ENCODE results near the gene TMEM132E. TPM values are rescaled to one million over a fixed set of nuclear protein-coding genes. Genes with fewer than 3 reads are reported as not detected.
A peak's percentile ranks its signal among the peaks of the same experiment; 100 is the strongest.

The TMEM132E gene
- polyA plus RNA-seq, 3 donors from 2014 or later, result 0.18 TPM; not detected in 2

GRCh38 chr17:34638526-34639260 is 59.3 kb downstream of the TMEM132E start:
- Mint-ChIP-seq H3K27ac (peak overlapping the region in 1 of 6 donors; percentile 30), H3K4me1 (peaks cover 0 to 6% of the 10 kb centered on the region in 2 donors), H3K9me3 (no peaks in the 10 kb centered on the region), H3K36me3 (no peaks in the 10 kb centered on the region), H3K27me3 (ENCODE audit: low read depth in 3 of 3) (peaks cover 2 to 7% (median 2%) of the 10 kb centered on the region in 3 donors), H3K4me3 (peak overlapping the region; percentile 81 to 88 (median 84))
- no peak for DNase-seq

- peaks cover 4 to 7% (median 5%) of the 10 kb centered on the region in 3 donors for H3K27me3 Mint-ChIP-seq (ENCODE audit: low read depth in 3 of 3)
- H3K4me1 Mint-ChIP-seq, result peaks cover 0 to 6% of the 10 kb centered on the region in 2 donors
- H3K27ac Mint-ChIP-seq, result peak overlapping the region in 1 of 6 donors; percentile 64
- no peak for DNase-seq
- H3K9me3 Mint-ChIP-seq, result no peaks in the 10 kb centered on the region
- H3K36me3 Mint-ChIP-seq, result no peaks in the 10 kb centered on the region
- H3K4me3 Mint-ChIP-seq, result no peak overlapping the region
Observed at GRCh38 chr17:34639706-34640425, 60.5 kb downstream of the TMEM132E start.

GRCh38 chr17:34641368-34641767 is 62.0 kb downstream of the TMEM132E start:
- Mint-ChIP-seq H3K4me3 (no peak overlapping the region), H3K27ac (no peak overlapping the region), H3K36me3 (no peaks in the 10 kb centered on the region), H3K9me3 (no peaks in the 10 kb centered on the region), H3K27me3 (ENCODE audit: low read depth in 3 of 3) (peaks cover 5 to 13% (median 7%) of the 10 kb centered on the region in 3 donors), H3K4me1 (peaks cover 0 to 6% of the 10 kb centered on the region in 2 donors)
- DNase-seq, result no peak

- H3K27me3 Mint-ChIP-seq (ENCODE audit: low read depth in 3 of 3), result peaks cover 8 to 15% (median 9%) of the 10 kb centered on the region in 3 donors
- no peak for DNase-seq
- H3K9me3 Mint-ChIP-seq, result no peaks in the 10 kb centered on the region
- no peak overlapping the region for H3K4me3 Mint-ChIP-seq
- H3K36me3 Mint-ChIP-seq, result no peaks in the 10 kb centered on the region
- no peak overlapping the region for H3K27ac Mint-ChIP-seq
- no peaks in the 10 kb centered on the region for H3K4me1 Mint-ChIP-seq
Observed at GRCh38 chr17:34644941-34645550, 65.7 kb downstream of the TMEM132E start.

- no peaks in the 10 kb centered on the region for H3K4me1 Mint-ChIP-seq
- H3K27ac Mint-ChIP-seq, result no peak overlapping the region
- H3K36me3 Mint-ChIP-seq, result no peaks in the 10 kb centered on the region
- H3K4me3 Mint-ChIP-seq, result no peak overlapping the region
- peaks cover 6 to 11% (median 10%) of the 10 kb centered on the region in 3 donors for H3K27me3 Mint-ChIP-seq (ENCODE audit: low read depth in 3 of 3)
- DNase-seq, result no peak
- H3K9me3 Mint-ChIP-seq, result no peaks in the 10 kb centered on the region
Observed at GRCh38 chr17:34645594-34645993, 66.2 kb downstream of the TMEM132E start.

- H3K9me3 Mint-ChIP-seq, result no peaks in the 10 kb centered on the region
- DNase-seq, result no peak
- no peak overlapping the region for H3K27ac Mint-ChIP-seq
- no peaks in the 10 kb centered on the region for H3K36me3 Mint-ChIP-seq
- H3K4me3 Mint-ChIP-seq, result no peak overlapping the region
- peaks cover 6 to 13% (median 12%) of the 10 kb centered on the region in 3 donors for H3K27me3 Mint-ChIP-seq (ENCODE audit: low read depth in 3 of 3)
- no peaks in the 10 kb centered on the region for H3K4me1 Mint-ChIP-seq
Observed at GRCh38 chr17:34647511-34647910, 68.1 kb downstream of the TMEM132E start.

GRCh38 chr17:34650051-34650750 is 70.8 kb downstream of the TMEM132E start:
- no peak overlapping the region for H3K4me3 Mint-ChIP-seq
- H3K36me3 Mint-ChIP-seq, result no peaks in the 10 kb centered on the region
- no peak for DNase-seq
- H3K9me3 Mint-ChIP-seq, result no peaks in the 10 kb centered on the region
- H3K4me1 Mint-ChIP-seq, result no peaks in the 10 kb centered on the region
- H3K27me3 Mint-ChIP-seq (ENCODE audit: low read depth in 3 of 3), result peaks cover 7 to 16% (median 12%) of the 10 kb centered on the region in 3 donors
- no peak overlapping the region for H3K27ac Mint-ChIP-seq

- no peaks in the 10 kb centered on the region for H3K9me3 Mint-ChIP-seq
- H3K4me3 Mint-ChIP-seq, result no peak overlapping the region
- DNase-seq, result no peak
- H3K4me1 Mint-ChIP-seq, result no peaks in the 10 kb centered on the region
- H3K27me3 Mint-ChIP-seq (ENCODE audit: low read depth in 3 of 3), result peaks cover 7 to 11% (median 11%) of the 10 kb centered on the region in 3 donors
- H3K36me3 Mint-ChIP-seq, result no peaks in the 10 kb centered on the region
- H3K27ac Mint-ChIP-seq, result no peak overlapping the region
Observed at GRCh38 chr17:34651402-34651811, 72.0 kb downstream of the TMEM132E start.

- Mint-ChIP-seq H3K4me1 (no peaks in the 10 kb centered on the region), H3K4me3 (no peak overlapping the region), H3K9me3 (no peaks in the 10 kb centered on the region), H3K27me3 (ENCODE audit: low read depth in 3 of 3) (peaks cover 7 to 11% (median 8%) of the 10 kb centered on the region in 3 donors), H3K27ac (no peak overlapping the region), H3K36me3 (no peaks in the 10 kb centered on the region)
- no peak for DNase-seq
Observed at GRCh38 chr17:34652021-34652555, 72.7 kb downstream of the TMEM132E start.

GRCh38 chr17:34653511-34653910 is 74.1 kb downstream of the TMEM132E start:
- H3K9me3 Mint-ChIP-seq, result no peaks in the 10 kb centered on the region
- no peaks in the 10 kb centered on the region for H3K4me1 Mint-ChIP-seq
- H3K27me3 Mint-ChIP-seq (ENCODE audit: low read depth in 3 of 3), result peaks cover 5 to 11% (median 10%) of the 10 kb centered on the region in 3 donors
- H3K27ac Mint-ChIP-seq, result no peak overlapping the region
- no peak overlapping the region for H3K4me3 Mint-ChIP-seq
- H3K36me3 Mint-ChIP-seq, result no peaks in the 10 kb centered on the region
- no peak for DNase-seq

GRCh38 chr17:34654276-34654880 is 75.0 kb downstream of the TMEM132E start:
- Mint-ChIP-seq H3K27me3 (ENCODE audit: low read depth in 3 of 3) (peaks cover 4 to 11% (median 10%) of the 10 kb centered on the region in 3 donors), H3K9me3 (no peaks in the 10 kb centered on the region), H3K4me3 (no peak overlapping the region), H3K4me1 (no peaks in the 10 kb centered on the region), H3K36me3 (no peaks in the 10 kb centered on the region), H3K27ac (no peak overlapping the region)
- DNase-seq, result no peak

GRCh38 chr17:34654881-34655276 is 75.5 kb downstream of the TMEM132E start:
- no peaks in the 10 kb centered on the region for H3K9me3 Mint-ChIP-seq
- no peaks in the 10 kb centered on the region for H3K36me3 Mint-ChIP-seq
- no peak overlapping the region for H3K27ac Mint-ChIP-seq
- no peak for DNase-seq
- H3K27me3 Mint-ChIP-seq (ENCODE audit: low read depth in 3 of 3), result peaks cover 4 to 11% (median 10%) of the 10 kb centered on the region in 3 donors
- H3K4me3 Mint-ChIP-seq, result no peak overlapping the region
- no peaks in the 10 kb centered on the region for H3K4me1 Mint-ChIP-seq

- Mint-ChIP-seq H3K4me3 (no peak overlapping the region), H3K9me3 (no peaks in the 10 kb centered on the region), H3K27ac (no peak overlapping the region), H3K4me1 (no peaks in the 10 kb centered on the region), H3K36me3 (no peaks in the 10 kb centered on the region), H3K27me3 (ENCODE audit: low read depth in 3 of 3) (peaks cover 4 to 10% (median 9%) of the 10 kb centered on the region in 3 donors)
- no peak for DNase-seq
Observed at GRCh38 chr17:34656801-34657200, 77.4 kb downstream of the TMEM132E start.

All from immature natural killer cell (primary cell).